Mesenteric fat pad (tissue), 1 donor: ENCODE data around the gene PREPL. TPM values are rescaled to one million over a fixed set of nuclear protein-coding genes. Genes with fewer than 3 reads are reported as not detected.
"Not testable (repeated sequence)": the region's sequence is repeated elsewhere in the genome, so short reads cannot be mapped to it uniquely, and the experiment has no call there.

Experiments used
- DNase-seq: peaks from one replicate; pipeline ENCODE4 v3.0.0-alpha.2; 2020; ENCODE audit warnings: low spot score
- total RNA-seq: library from RNA; stranded (reverse); fragmentation: NEBNext Ultra II Directional; extraction: Animal tissue kit (Norgen Biotek cat#: 25700); gene quantifications from one replicate; pipeline ENCODE4 v1.2.1, GENCODE V29; 2021
- donor health status: DM: yes; HTN: yes; CAD: no.

PREPL gene
- total RNA-seq, 1 donor from 2014 or later: 28.9 TPM

DNA sequence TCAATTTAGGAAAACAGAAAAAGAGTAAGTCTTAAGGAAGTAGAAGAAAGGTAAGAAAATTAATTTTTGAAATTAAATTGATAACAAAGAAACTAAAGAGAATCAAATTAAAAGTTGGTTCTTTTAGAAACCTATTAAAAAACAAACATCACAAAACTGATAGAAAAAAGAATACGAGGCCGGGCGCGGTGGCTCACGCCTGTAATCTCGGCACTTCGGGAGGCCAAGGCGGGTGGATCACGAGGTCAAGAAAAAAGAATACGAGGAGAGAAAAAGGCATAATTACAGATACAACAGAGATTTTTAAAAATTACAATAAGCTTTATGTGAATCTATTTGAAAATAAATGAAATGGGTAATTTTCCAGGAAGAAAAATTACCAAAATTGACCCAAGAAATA is 11.8 kb downstream of the PREPL start:
- no peak for DNase-seq

DNA sequence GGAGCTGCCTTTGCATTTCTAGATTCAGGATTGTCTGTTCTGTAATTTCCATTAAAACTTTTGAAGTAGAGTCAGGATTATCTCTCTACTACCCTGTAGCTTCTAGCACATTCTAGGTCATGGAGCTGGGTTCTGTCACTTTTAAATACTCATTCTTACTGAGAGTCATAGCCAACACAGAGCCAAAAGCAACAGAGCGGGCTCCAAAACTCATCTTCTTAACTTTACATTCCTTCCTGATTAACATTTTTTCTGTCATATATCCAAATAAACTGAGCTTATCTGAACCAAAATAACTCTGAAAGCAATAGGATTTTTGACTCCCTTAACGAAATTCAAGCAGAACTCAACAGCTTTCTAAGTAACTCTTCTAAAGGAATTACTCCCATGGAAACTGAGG is 12.9 kb downstream of the PREPL start:
- DNase-seq: no peak

DNA sequence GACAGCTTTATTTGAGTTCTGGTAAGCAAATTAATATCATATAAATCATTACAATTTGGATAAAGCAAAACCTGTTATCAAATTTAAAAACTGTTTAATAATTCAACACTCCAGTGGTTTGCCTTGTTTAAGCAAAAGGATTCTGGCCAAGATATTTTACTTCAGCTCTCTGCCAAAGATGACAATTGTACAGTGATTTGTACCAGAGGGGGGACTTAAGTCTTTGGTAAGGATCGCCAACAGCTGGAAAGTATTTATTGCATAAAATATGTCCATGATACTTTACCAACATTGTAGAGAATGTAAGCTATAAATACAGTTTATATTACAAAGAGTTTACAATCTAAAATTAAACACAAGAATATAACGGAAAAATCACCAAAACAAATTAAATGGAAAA is 13.8 kb downstream of the PREPL start:
- DNase-seq: no peak

DNA sequence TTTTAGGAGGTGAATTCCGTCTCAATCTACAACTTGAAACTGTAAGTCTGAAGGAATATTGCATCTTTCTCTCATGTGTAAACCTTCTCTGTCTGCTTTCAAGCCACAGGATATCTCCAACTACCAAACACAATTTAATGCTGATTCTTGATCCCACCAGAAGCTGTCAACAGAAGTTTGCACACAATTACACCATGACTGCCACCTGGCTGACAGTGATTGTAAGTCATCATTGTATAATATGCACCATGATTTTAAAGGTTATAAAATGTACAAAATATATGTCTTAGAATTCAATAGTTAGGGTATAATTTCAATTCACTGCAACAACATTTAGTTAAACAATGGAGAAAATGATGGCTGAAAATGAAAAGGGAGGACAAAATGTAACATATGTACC is 18.4 kb downstream of the PREPL start:
- no peak for DNase-seq

DNA sequence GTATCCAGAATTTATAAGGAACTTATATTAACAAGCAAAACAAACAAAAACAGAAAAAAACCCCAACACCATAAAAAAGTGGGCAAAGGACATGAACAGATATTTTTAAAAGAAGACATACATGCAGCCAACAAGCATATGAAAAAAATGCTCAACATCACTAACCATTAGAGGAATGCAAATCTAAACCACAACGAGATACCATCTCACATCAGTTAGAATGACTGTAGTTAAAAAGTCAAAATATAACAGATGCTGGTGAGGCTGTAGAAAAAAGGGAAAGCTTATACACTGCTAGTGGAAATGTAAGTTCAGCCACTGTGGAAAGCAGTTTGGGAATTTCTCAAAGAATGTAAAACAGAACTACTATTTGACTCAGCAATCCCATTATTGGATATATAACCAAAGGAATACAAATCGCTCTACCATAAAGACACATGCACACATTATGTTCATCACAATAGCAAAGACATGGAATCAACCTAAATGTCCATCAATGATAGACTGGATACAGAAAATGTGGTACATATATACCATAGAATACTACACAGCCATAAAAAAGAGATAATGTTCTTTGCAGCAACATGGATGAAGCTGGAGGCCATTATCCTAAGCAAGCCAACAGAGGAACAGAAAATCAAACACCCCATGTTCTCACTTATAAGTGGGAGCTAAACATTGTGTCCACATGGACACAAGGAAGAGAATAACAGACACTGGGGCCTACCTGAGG is 25.3 kb downstream of the PREPL start:
- no peak for DNase-seq

DNA sequence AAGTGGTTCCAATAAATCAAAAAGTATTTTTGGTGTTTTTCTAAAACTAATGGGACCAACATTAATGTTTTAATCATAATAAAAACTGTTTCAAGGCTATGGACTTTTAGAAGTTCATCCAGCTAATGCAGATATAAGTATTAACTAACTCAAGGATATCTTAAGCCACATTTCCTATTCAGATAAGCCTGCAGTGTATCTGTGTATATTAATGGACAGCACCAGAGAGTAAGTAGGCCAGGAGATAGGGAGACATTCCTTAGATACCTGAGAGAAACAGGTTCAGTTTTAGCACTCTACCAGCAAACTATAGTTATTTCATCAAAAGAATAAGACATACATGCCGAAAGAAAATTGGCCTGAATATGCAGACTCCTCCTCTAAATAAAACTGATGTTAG is 27.3 kb downstream of the PREPL start:
- DNase-seq: no peak

DNA sequence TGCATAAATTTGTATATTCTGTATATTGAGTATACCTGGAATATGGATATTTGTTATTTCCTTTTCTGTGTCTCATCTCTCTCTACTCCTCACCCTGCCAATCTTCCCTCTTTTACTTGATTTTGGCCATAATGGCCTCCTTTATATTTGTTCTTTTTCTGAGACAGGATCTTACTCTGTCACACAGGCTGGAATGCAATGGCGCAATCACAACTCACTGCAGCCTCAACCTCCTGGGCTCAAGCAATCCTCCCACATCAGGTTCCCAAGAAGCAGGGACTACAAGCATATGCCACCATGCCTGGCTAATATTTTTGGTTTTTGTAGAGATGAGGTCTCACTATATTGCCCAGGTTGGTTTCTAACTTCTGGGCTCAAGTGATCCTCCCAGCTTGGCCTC is 30.5 kb downstream of the PREPL start:
- no peak for DNase-seq

DNA sequence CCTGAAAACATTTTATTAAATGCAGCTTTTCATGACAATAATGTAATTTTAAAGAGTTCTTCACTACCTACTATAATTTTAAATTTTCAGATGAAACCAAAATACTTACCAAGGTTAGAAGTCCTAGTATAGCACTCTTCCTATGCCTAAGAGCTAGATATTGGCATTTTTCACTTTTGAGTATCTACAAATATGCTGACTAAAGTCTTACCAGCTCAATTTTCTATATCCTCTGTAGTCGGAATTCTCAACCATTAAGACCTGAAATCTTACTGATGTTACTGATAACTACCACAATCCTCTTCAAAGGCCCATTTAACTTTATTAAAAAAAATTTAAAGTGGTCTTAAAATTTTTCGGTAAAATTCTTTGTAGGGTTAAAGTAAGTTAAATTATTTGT is 32.0 kb downstream of the PREPL start:
- DNase-seq: no peak

DNA sequence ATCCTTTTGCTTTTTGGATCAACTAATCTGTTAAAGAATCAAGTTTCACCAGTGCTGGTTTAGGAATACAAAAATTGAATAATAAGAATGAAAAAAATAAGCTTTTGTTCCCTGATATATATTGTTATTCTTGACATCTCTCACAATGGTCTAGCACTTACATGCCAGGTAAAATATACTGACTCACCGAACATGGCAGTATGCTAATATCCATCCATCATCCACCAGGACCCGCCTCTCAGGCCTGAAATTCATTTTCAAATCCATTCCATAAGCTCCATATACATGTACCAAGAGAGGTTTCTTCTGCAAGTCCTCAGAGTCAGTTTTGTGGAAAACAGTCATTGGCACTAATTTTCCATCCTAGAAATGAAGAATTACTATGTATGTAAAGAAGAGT is 32.5 kb downstream of the PREPL start:
- no peak for DNase-seq

DNA sequence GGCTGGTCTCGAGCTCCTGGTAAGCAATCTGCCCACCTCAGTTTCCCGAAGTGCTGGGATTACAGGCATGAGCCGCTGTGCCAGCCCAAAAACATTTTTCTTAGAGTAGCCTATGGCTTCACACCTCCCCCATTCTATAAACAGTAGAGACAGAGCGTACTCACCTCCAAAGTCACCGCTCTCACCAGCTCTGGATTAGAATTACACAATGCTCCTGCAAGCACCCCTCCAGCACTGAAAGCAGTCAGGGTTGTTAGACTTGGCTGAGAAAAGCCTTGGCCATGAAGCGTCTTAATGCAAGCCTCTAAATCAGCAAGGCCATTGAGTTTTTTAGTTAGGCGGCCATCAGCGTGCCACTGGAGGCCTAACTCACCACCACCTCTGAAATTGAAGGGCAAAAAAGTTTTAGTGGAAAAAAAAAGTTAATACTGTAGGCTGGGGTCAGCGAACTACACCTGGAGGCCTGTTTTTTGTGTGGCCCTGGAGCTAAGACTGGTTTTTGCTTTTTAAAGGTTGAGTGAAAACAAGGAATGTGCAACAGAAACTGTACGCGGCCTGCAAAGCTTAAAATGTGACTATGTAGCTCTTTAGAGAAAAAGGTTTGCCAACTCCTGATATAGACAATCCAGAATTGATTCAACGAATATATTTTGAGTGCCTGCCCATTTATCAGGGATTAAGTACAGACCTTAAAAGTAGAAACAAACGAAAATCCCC is 34.6 kb downstream of the PREPL start:
- DNase-seq: no peak

DNA sequence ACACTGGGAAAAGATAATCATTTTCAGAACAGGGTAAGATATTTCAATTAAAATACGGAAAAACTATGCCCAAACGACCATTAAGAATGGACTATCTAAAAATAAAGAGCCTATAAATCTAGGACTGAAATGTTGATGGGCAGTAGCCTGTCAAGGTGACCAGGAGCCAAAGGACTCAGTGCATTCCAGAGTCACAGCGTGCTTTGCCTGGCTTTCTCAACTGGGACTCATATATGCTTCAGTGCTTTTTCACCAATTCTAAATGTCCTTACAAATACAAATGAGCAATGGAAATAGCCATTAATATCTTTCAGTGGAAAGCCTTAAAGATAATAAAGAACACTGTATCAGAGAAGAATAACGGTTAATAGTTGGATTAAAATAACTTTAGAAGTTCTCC is 35.4 kb downstream of the PREPL start:
- no peak for DNase-seq

DNA sequence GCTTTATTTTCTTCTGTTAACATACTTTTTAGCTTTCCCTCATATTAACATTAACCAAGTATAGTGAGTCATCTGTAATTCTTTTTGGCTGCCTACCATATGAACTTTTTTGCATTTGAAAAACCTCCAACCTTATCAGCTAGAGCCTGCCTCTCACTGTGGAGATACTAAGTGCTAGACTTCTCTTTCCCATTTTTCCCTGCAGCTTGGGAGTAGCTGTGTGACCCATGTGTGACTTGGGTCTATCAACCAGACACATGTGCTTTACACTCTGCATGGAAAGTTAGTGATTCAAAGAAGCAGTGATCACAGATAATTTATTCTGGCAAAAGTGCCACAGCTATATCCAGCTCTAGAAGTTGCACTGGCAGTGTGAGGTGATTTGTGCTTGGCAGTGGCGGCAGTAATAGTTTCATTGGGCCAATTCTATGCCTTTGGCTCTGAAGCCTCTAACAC is 36.3 kb downstream of the PREPL start:
- DNase-seq: no peak

DNA sequence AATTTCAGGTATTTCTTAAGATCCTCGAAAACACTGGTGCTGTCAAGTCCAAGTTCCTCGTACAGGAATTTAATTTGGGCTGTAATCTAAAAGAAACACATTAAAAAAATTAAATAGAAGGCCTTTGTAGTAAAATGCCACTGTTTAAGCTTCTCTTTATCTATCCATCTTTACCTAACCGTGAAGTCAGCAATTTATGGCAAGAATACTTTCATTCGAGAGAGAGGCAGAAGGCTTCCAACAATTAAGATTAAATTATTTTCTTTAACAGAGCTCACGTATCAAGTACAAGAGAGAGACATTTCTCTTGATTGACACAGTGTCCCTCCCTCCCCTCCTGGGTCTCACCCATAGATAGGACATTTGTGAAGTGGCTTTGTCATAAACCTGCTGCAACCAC is 39.9 kb downstream of the PREPL start:
- DNase-seq: no peak

DNA sequence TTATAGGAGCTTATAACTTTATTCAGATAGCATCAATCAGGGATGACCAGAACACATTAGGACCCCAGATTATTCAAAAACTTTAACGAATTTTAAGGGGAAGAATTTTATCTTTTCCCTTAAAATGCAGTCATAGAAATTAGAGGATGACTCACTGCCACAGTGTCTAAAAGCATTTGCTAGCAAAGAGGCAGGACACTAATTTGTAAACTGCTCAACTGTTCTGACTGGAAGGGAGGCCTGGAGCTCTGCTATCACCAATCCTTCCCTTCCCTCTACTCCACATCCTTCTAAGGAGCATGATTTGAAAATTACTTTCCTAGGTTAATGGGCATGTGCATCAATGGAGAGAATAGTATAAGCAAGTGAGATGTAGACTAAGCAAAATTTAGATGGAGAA is 40.5 kb downstream of the PREPL start:
- no peak for DNase-seq

DNA sequence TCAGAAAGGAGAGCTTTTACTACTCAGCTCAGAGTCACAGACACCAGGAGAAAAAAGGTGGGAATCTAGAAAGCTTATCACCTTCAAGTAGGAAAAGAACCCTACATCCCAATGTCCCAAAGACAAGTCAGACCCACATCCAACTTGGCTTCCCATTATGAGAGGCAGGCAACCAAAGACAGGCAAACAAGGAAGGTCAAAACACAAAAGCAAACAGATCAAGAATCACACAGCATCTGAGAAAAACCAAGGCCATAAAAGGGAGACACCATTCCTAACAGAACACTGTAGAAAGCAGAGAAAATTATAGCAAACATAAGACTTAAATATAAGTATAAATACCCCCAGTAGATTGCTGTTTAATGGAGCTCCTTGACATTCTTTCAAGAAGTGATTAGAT is 45.3 kb downstream of the PREPL start:
- DNase-seq: no peak

DNA sequence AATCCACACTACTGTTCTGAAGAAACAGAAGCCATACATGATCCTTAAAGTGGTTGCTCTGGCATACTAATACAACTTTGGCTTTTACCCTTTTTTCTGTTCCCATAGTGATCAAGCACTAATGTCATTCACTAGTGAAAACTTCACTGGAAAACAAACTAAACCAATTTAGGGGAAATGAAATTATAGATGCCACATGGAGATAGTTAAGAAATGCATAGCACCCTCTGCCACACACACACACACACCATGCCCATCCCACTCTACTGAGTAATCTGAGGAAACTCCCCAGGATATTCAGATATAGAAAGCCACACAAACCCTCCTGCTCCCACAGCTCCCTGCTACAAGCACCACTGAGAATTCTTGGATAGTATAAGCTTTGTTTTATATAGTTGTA is 46.9 kb downstream of the PREPL start:
- DNase-seq: no peak

DNA sequence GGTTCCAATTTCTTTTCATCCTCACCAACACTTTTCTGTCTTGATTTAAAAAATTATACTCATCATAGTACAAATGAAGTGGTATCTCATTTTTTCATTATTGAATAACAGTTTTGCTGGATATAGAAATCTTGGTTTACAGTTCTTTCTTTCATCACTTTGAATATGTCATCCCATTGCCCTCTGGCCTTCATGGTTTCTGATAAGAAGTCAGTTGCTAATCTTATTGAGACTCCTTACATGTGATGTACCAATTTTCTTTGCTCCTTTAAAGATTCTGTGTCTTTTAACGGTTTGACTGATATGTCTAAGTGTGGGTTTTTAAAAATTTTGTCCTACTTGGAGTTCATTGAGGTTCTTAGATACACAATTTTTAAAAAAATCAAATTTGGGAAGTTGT is 51.0 kb downstream of the PREPL start:
- no peak for DNase-seq

DNA sequence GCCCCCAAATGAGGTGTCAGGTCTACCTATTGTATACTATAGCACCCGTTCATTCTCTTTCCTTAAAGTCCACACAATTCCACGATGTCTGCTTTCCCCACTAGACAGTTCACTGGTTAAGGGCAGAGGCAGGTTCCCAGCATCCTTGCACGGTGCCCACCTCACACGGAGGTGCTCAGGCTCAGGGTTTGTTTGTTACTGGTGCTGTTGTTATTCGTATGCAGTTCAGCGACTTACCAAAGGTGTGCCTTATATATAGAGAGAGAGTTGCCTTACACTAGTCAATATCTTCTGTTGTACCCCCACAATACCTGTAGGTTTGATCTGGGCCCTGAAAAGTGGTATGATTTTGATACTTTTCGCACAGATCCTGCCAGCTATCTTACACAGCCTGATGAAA is 55.4 kb downstream of the PREPL start:
- no peak for DNase-seq

DNA sequence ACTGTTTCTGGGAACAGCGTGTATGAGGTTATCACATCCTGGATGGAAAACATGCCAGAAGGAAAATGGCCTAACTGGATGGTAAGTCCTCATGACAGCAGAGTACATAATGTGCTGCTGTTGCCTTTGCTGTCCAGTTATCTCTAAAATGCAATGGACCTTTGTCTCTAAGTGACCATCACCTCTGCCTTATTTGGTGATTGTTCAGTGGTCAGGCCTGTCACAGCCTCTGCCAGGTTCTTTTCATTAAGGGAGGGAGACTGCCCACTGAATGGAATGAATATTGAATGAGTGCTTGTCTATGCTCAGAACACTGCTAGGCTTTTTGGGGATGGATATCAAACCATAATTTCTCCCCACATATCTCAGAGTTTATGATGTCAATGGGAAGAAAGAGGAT is 57.0 kb downstream of the PREPL start:
- DNase-seq: no peak

DNA sequence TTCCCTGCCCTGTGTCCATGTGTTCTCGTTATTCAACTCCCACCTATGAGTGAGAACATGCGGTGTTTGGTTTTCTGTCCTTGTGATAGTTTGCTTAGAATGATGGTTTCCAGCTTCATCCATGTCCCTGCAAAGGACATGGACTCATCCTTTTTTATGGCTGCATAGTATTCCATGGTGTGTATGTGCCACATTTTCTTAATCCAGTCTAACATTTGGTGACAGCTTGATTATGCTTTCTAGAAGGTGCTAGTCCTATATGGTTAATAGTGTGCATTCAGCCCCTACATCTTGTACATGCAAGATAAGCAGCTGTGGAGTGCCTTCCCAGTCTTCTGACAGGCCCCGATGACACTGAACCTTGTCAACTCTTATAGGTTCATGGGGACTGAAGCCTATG is 57.5 kb downstream of the PREPL start:
- DNase-seq: not testable (repeated sequence)

DNA sequence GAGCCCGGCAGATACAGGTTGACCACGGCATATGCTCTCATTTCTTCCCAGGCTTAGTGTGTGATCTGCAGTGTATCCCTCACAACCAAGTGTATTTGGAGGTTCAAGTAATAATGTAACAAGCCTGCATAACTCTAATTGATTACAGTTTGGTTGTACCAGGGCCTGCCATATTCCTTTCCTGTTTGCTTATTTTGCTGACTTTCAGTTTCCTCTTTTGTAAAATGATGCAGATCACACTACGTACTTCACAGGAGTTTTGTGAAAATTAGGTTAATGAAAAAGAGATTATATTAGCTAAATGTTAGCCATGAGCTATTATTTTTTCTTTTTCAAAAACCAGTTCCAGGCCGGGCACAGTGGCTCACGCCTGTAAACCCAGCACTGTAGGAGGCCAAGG is 60.2 kb downstream of the PREPL start:
- no peak for DNase-seq

DNA sequence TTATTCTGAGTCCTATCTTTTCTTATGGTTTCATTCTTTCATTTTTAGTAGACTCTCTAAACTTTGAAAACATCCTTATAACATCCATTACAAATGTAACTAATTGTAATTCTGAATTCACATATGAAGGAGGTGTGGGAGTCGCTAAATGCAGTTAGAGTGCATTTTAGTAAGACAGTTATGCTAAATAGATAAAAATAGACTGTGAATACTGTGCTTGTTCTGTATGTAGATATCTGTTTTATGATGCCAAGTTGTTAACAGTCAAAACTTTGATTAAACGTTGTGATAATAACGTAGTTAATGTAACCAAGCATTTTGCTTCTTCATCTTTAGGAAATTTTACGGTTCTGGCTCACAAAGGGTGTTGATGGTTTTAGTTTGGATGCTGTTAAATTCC is 61.7 kb downstream of the PREPL start:
- DNase-seq: no peak

DNA sequence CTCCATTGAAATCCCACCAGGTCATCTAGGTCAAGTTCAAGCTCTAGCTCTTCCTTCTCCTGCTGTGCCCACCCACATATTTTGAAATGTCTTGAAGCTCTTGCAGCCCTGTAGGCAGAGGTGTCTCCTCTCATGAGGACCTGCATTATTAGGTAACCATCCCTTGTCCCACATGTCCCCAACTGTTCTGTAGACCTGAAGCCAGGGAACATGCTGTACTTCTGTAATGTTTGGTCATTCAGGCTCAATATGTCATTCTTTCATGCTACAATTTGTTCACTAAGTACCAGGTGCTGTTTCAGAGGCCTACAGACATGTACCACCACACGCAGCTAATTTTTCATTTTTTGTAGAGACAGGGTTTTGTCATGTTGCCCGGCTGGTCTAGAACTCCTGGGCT is 63.9 kb downstream of the PREPL start:
- DNase-seq: no peak
